Stimulated activated naive CD8-positive, alpha-beta T cell treated with anti-CD3 and anti-CD28 coated beads, Interleukin-15, Interleukin-2, amounts not matched to agents 100 ng/mL and 50 ng/mL, for 24 hours (primary cell): ENCODE results near the gene OR1F1.
"Not testable (repeated sequence)": the region's sequence is repeated elsewhere in the genome, so short reads cannot be mapped to it uniquely, and the experiment has no call there.

Source experiments
- H3K27ac Mint-ChIP-seq: one replicate; pipeline ENCODE4 v1.8.0; 2021; ENCODE audit warnings: mild to moderate bottlenecking, mixed read lengths
- H3K27me3 Mint-ChIP-seq: one replicate; pipeline ENCODE4 v1.8.0; 2021; ENCODE audit warnings: mixed read lengths
- H3K36me3 Mint-ChIP-seq: one replicate; pipeline ENCODE4 v1.8.0; 2021; ENCODE audit warnings: low read depth, mixed read lengths
- H3K4me1 Mint-ChIP-seq: one replicate; pipeline ENCODE4 v1.8.0; 2021; ENCODE audit warnings: low read depth, mixed read lengths
- H3K4me3 Mint-ChIP-seq: one replicate; pipeline ENCODE4 v1.8.0; 2021; ENCODE audit warnings: mild to moderate bottlenecking, mixed read lengths
- H3K9me3 Mint-ChIP-seq: one replicate; pipeline ENCODE4 v1.8.0; 2021; ENCODE audit warnings: mixed read lengths

OR1F1 gene

GRCh38 chr16:3193221-3194212, 5.5 kb downstream of the OR1F1 start:
- H3K4me1 Mint-ChIP-seq: peaks cover 34% of the 10 kb centered on the region
- H3K9me3 Mint-ChIP-seq: no peaks in the 10 kb centered on the region
- peaks cover 62% of the 10 kb centered on the region for H3K27me3 Mint-ChIP-seq
- H3K27ac Mint-ChIP-seq: no peak overlapping the region
- H3K4me3 Mint-ChIP-seq: no peak overlapping the region
- H3K36me3 Mint-ChIP-seq: peaks cover 13% of the 10 kb centered on the region

DNA sequence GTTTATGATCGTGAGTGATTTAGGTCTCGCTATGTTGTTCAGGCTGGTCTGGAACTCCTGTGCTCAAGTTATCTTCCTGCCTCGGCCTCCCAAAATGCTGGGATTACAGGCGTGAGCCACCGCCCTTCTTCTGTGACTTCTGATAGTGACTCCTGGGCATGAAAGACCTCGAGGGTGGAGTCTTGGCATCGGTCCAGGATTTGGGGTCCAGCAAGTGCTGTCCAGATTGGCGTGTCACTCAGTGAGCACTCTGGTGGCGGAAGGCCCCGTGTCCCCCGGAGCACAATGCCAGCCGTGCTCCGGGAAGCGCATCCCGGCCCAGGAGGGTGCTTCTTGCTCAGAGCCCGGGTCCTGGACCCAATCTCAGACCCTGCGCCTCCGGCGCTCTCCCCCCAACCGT, 6.8 kb downstream of the OR1F1 start:
- peaks cover 22% of the 10 kb centered on the region for H3K4me1 Mint-ChIP-seq
- no peaks in the 10 kb centered on the region for H3K9me3 Mint-ChIP-seq
- H3K4me3 Mint-ChIP-seq: no peak overlapping the region
- peaks cover 8% of the 10 kb centered on the region for H3K36me3 Mint-ChIP-seq
- peaks cover 50% of the 10 kb centered on the region for H3K27me3 Mint-ChIP-seq
- H3K27ac Mint-ChIP-seq: no peak overlapping the region

DNA sequence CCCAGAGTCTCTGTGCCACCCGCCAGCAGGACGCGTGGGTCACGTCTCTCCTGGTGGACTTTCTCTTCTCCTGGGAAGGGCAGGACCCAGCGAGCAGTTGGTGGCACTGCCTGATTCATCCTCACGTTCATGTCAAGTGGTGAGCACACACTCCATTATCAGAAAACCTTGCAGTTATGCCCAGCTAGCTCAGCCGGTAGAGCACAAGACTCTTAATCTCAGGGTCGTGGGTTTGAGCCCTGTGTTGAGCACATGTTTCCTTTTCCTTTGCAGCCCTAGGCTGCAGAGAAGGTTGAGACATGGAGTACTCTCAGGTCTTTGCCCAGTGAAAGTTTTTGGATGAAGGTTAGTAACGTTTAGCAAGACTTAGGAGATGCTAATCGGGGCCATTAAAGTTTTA, 8.0 kb downstream of the OR1F1 start:
- peaks cover 39% of the 10 kb centered on the region for H3K27me3 Mint-ChIP-seq
- peaks cover 10% of the 10 kb centered on the region for H3K4me1 Mint-ChIP-seq
- no peak overlapping the region for H3K4me3 Mint-ChIP-seq
- no peaks in the 10 kb centered on the region for H3K9me3 Mint-ChIP-seq
- H3K27ac Mint-ChIP-seq: no peak overlapping the region
- H3K36me3 Mint-ChIP-seq: peaks cover 6% of the 10 kb centered on the region

DNA sequence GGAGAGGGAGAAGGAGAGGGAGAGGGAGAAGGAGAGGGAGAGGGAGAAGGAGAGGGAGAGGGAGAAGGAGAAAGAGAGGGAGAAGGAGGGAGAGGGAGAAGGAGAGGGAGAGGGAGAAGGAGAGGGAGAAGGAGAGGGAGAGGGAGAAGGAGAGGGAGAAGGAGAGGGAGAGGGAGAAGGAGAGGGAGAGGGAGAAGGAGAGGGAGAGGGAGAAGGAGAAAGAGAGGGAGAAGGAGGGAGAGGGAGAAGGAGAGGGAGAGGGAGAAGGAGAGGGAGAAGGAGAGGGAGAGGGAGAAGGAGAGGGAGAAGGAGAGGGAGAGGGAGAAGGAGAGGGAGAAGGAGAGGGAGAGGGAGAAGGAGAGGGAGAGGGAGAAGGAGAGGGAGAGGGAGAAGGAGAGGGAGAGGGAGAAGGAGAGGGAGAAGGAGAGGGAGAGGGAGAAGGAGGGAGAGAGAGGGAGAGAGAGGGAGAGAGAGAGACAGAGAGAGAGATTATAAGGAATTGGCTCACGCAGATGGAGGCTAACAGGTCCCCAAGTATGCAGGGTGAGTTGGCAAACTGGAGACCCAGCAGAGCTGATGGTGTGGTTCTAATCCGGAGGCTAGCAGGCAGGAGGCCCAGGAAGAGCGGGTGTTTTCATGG, 9.8 kb downstream of the OR1F1 start:
- not testable (repeated sequence) for H3K4me3 Mint-ChIP-seq, H3K27ac Mint-ChIP-seq, H3K4me1 Mint-ChIP-seq, H3K36me3 Mint-ChIP-seq, H3K9me3 Mint-ChIP-seq
- peaks cover 34% of the 10 kb centered on the region for H3K27me3 Mint-ChIP-seq

DNA sequence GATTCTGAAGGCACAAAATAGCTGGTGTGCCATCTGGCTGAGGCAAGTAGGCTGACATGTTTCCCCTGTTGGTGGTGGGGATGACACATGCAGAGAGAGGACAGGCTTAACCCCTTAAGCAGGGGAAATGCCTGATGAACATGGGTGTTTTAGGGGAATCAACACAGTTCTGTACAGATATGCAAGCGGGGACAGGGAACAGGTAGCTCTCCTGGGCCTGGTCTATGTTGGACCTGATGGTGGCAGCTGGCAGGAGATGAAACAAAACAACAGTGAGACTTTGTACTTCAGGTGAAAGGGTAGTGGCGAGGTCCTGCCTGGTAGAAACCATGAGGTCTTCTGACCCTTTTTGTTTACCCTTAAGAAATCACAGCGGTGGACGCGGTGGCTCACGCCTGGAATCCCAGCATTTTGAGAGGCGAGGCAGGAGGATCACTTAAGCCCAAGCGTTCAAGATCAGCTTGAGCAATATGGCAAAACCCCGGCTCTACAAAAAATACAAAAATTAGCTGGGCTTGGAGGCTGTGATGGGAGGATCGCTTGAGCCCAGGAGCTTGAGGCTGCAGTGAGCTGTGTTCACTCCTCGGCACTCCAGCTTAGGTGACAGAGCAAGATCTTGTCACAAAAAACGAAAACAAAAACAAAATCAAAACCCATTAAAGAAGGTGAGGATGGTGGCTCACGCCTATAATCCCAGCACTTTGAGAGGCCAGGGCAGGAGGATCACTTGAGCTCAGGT, 10.5 kb downstream of the OR1F1 start:
- Mint-ChIP-seq H3K27ac (no peak overlapping the region), H3K9me3 (no peaks in the 10 kb centered on the region), H3K27me3 (peaks cover 33% of the 10 kb centered on the region)

DNA sequence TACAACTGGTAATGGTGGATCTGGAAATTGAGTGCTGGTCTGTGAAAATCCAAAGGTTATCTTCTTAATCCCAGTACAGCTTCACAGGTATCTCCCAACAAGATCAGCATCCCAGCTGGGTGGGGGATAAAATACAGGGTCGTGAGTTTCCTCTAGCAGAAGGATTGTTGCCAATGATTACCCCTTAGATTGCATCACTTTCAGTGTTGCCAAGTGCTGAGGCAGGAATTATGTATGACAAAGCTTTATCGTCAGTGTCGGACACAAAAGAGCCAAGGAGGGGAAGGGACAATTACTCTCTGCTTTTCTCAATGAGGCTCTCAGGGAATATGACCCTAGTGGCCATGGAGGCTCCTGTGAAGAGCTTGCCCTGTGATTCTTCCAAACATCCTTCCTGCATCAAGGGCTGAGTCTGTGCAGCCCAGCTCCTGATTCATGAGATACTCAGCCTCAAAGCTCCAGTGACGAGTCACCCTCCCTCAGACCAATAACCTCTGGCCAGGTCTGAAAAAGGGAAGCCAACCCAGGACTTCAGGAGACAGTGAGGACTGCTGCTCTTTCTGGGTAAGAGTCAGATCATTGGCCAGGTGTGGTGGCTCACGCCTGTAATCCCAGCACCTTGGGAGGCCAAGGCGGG, 15.0 kb downstream of the OR1F1 start:
- Mint-ChIP-seq H3K4me3 (no peak overlapping the region), H3K9me3 (peaks cover 9% of the 10 kb centered on the region), H3K27ac (no peak overlapping the region), H3K36me3 (peaks cover 8% of the 10 kb centered on the region), H3K27me3 (peaks cover 20% of the 10 kb centered on the region), H3K4me1 (no peaks in the 10 kb centered on the region)

More for the DNA sequence above, 10.5 kb downstream of the OR1F1 start:
- no peak overlapping the region for H3K4me3 Mint-ChIP-seq
- H3K36me3 Mint-ChIP-seq: no peaks in the 10 kb centered on the region
- H3K4me1 Mint-ChIP-seq: no peaks in the 10 kb centered on the region

- not testable (repeated sequence) for H3K9me3 Mint-ChIP-seq, H3K36me3 Mint-ChIP-seq, H3K27ac Mint-ChIP-seq, H3K4me1 Mint-ChIP-seq, H3K4me3 Mint-ChIP-seq
- H3K27me3 Mint-ChIP-seq: peaks cover 20% of the 10 kb centered on the region
Measured at GRCh38 chr16:3205939-3206338, 17.9 kb downstream of the OR1F1 start.

DNA sequence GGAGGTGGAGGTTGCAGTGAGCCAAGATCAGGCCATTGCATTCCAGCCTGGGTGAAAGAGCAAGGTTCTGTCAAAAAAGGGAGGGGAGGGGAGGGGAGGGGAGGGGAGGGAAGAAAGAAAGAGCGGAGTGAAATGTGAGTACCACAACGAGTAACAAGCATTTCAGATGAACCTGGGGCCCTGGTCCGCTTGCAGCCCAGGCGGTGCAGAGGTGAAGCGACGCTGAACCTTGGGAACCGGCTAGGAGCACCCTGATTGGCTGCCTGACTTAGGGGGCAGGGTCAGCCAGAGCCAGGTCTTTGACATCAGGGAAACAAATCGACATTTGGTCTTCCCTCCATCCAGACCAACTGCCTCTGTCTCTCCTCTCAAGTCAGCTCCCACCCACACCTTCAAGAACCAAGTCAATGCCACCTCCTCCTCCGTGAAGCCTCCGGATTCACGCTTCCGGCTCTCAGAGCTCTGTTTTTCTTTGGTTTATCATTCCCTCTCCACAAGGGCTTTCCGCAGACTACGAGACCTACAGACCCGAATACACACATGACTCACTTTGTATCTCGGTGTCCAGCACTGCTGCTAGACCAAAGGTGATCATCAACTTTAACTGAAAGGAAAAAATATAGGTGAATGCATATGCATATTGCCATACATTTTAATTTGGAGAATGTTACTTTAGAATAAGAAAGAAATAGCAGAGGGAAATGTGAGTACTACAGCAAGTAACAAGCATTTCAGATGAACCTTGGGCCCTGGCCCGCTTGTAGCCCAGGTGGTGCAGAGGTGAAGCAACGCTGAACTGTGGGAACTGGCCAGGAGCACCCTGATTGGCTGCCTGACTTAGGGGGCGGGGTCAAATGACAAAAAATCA, 19.3 kb downstream of the OR1F1 start:
- peaks cover 8% of the 10 kb centered on the region for H3K36me3 Mint-ChIP-seq
- H3K27me3 Mint-ChIP-seq: peaks cover 12% of the 10 kb centered on the region
- H3K4me1 Mint-ChIP-seq: no peaks in the 10 kb centered on the region
- no peak overlapping the region for H3K4me3 Mint-ChIP-seq
- peaks cover 14% of the 10 kb centered on the region for H3K9me3 Mint-ChIP-seq
- no peak overlapping the region for H3K27ac Mint-ChIP-seq

DNA sequence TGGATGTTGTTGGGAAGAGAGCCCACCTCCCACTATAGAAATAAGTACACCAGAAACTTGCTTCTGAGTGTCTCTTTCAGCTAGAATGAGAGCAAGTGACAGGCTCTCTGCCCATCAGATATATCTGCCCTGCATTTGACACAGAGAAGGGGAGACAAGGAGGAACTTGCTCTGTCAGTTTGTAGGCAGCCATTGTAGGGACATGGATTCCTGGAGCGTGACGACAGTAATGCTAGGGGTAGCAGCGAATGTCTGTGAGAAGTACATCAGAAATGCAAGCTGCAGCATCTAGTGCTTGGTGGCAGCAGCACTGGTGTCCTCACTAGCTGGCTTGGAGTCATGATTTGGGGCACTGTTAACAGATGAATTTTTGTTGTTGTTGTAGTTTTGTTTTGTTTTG, 24.0 kb downstream of the OR1F1 start:
- Mint-ChIP-seq H3K4me3 (no peak overlapping the region), H3K27ac (no peak overlapping the region), H3K9me3 (peaks cover 20% of the 10 kb centered on the region), H3K27me3 (no peaks in the 10 kb centered on the region), H3K4me1 (peaks cover 30% of the 10 kb centered on the region), H3K36me3 (peaks cover 4% of the 10 kb centered on the region)

GRCh38 chr16:3212567-3212966, 24.6 kb downstream of the OR1F1 start:
- Mint-ChIP-seq H3K4me3 (no peak overlapping the region), H3K27ac (no peak overlapping the region), H3K9me3 (peaks cover 17% of the 10 kb centered on the region), H3K4me1 (peaks cover 33% of the 10 kb centered on the region), H3K27me3 (no peaks in the 10 kb centered on the region), H3K36me3 (peaks cover under 1% of the 10 kb centered on the region)

DNA sequence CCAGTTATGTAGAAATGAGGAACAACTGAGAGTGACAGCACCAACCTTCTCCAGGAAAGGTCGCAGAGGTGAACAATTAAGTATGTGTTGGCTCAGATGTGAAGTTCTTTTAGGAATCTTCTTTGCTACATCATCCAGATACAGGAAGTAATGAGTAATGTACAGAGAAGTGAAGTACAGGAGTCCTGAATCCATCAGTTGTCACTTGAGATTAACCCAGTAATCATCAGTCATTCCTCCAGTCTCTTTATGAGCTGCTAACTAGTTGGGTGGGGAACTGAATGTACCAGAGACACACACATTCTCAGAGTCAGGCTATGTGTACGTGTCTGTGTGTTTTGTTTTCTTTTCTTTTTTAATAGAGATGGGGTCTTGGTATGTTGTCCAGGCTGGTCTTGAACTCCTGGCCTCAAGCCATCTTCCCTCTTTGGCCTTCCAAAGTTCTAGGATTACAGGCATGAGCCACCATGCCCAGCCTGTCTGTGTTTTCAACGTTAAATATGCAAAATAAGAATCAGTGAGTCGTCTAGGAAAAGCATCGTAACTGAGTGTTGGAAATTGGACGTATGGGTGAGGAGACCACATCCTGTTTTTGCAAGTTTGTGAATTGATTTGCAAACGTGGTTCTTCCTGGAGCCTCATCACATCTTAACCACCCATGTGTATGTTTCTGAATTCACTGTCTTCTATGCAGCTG, 27.0 kb downstream of the OR1F1 start:
- Mint-ChIP-seq H3K4me3 (peak overlapping the region; percentile 51), H3K9me3 (peaks cover 23% of the 10 kb centered on the region), H3K4me1 (peaks cover 35% of the 10 kb centered on the region), H3K27ac (peak overlapping the region; percentile 93), H3K36me3 (peaks cover 3% of the 10 kb centered on the region), H3K27me3 (no peaks in the 10 kb centered on the region)

DNA sequence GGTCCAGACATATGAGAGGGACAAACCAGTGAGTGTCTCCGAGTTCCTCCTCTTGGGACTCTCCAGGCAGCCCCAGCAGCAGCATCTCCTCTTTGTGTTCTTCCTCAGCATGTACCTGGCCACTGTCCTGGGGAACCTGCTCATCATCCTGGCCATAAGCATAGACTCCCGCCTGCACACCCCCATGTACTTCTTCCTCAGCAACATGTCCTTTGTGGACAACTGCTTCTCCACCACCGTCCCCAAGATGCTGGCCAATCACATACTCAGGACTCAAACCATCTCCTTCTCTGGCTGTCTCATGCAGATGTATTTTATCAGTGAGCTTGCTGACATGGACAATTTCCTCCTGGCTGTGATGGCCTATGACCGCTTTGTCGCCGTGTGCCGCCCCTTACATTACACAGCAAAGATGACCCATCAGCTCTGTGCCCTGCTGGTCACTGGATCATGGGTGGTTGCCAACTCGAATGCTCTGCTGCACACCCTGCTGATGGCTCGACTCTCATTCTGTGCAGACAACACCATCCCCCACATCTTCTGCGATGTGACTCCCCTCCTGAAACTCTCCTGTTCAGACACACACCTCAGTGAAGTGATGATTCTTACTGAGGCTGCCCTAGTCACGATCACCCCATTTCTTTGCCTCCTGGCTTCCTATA, 27.7 kb downstream of the OR1F1 start:
- peaks cover 3% of the 10 kb centered on the region for H3K36me3 Mint-ChIP-seq
- H3K9me3 Mint-ChIP-seq: peaks cover 23% of the 10 kb centered on the region
- peak overlapping the region; percentile 93 for H3K27ac Mint-ChIP-seq
- no peaks in the 10 kb centered on the region for H3K27me3 Mint-ChIP-seq
- peak overlapping the region; percentile 51 for H3K4me3 Mint-ChIP-seq
- H3K4me1 Mint-ChIP-seq: peaks cover 35% of the 10 kb centered on the region

- Mint-ChIP-seq H3K27me3 (no peaks in the 10 kb centered on the region), H3K4me1 (peaks cover 35% of the 10 kb centered on the region), H3K9me3 (peaks cover 26% of the 10 kb centered on the region), H3K36me3 (peaks cover 7% of the 10 kb centered on the region), H3K27ac (peak overlapping the region; percentile 93), H3K4me3 (peak overlapping the region; percentile 51)
Measured at GRCh38 chr16:3216263-3216640, 28.2 kb downstream of the OR1F1 start.
